ENCODE results near the gene KCNJ9.

The KCNJ9 gene

GRCh38 chr1:160092366-160093068, 11.2 kb downstream of the KCNJ9 start:
- H3K27me3 ChIP-seq (ENCODE audit: low read depth, low read length), result no peaks in the 10 kb centered on the region
- H3K36me3 ChIP-seq (ENCODE audit: control insufficient read depth in 1 of 2, insufficient read depth in 2 of 2, low read length in 2 of 2), result peaks cover 9 to 40% of the 10 kb centered on the region in 2 donors
- H3K27ac ChIP-seq (ENCODE audit: low read length), result no peak overlapping the region
- no peaks in the 10 kb centered on the region for H3K9me3 ChIP-seq (ENCODE audit: control insufficient read depth in 1 of 2, low read length in 2 of 2)
- H3K4me1 ChIP-seq (ENCODE audit: control insufficient read depth in 1 of 2, insufficient read depth in 2 of 2, low read length in 2 of 2), result peaks cover 13 to 14% of the 10 kb centered on the region in 2 donors
- H3K4me3 ChIP-seq (ENCODE audit: low read depth in 1 of 2, low read length in 2 of 2), result no peak overlapping the region

- Histone ChIP-seq H3K36me3 (ENCODE audit: control insufficient read depth in 1 of 2, insufficient read depth in 2 of 2, low read length in 2 of 2) (peaks cover 9 to 40% of the 10 kb centered on the region in 2 donors), H3K27ac (ENCODE audit: low read length) (no peak overlapping the region), H3K9me3 (ENCODE audit: control insufficient read depth in 1 of 2, low read length in 2 of 2) (no peaks in the 10 kb centered on the region), H3K27me3 (ENCODE audit: low read depth, low read length) (no peaks in the 10 kb centered on the region), H3K4me3 (ENCODE audit: low read depth in 1 of 2, low read length in 2 of 2) (no peak overlapping the region), H3K4me1 (ENCODE audit: control insufficient read depth in 1 of 2, insufficient read depth in 2 of 2, low read length in 2 of 2) (peaks cover 17 to 19% of the 10 kb centered on the region in 2 donors)
Measured at GRCh38 chr1:160093069-160093395, 11.7 kb downstream of the KCNJ9 start.

- peaks cover 17 to 19% of the 10 kb centered on the region in 2 donors for H3K4me1 ChIP-seq (ENCODE audit: control insufficient read depth in 1 of 2, insufficient read depth in 2 of 2, low read length in 2 of 2)
- no peak overlapping the region for H3K27ac ChIP-seq (ENCODE audit: low read length)
- H3K36me3 ChIP-seq (ENCODE audit: control insufficient read depth in 1 of 2, insufficient read depth in 2 of 2, low read length in 2 of 2), result peaks cover 9 to 37% of the 10 kb centered on the region in 2 donors
- no peaks in the 10 kb centered on the region for H3K9me3 ChIP-seq (ENCODE audit: control insufficient read depth in 1 of 2, low read length in 2 of 2)
- no peaks in the 10 kb centered on the region for H3K27me3 ChIP-seq (ENCODE audit: low read depth, low read length)
- no peak overlapping the region for H3K4me3 ChIP-seq (ENCODE audit: low read depth in 1 of 2, low read length in 2 of 2)
Measured at GRCh38 chr1:160093624-160094290, 12.4 kb downstream of the KCNJ9 start.

GRCh38 chr1:160094291-160094625, 12.9 kb downstream of the KCNJ9 start:
- H3K27ac ChIP-seq (ENCODE audit: low read length), result no peak overlapping the region
- no peak overlapping the region for H3K4me3 ChIP-seq (ENCODE audit: low read depth in 1 of 2, low read length in 2 of 2)
- no peaks in the 10 kb centered on the region for H3K27me3 ChIP-seq (ENCODE audit: low read depth, low read length)
- peaks cover 9 to 37% of the 10 kb centered on the region in 2 donors for H3K36me3 ChIP-seq (ENCODE audit: control insufficient read depth in 1 of 2, insufficient read depth in 2 of 2, low read length in 2 of 2)
- peaks cover 17 to 21% of the 10 kb centered on the region in 2 donors for H3K4me1 ChIP-seq (ENCODE audit: control insufficient read depth in 1 of 2, insufficient read depth in 2 of 2, low read length in 2 of 2)
- no peaks in the 10 kb centered on the region for H3K9me3 ChIP-seq (ENCODE audit: control insufficient read depth in 1 of 2, low read length in 2 of 2)

- Histone ChIP-seq H3K27me3 (ENCODE audit: low read depth, low read length) (no peaks in the 10 kb centered on the region), H3K9me3 (ENCODE audit: control insufficient read depth in 1 of 2, low read length in 2 of 2) (no peaks in the 10 kb centered on the region), H3K36me3 (ENCODE audit: control insufficient read depth in 1 of 2, insufficient read depth in 2 of 2, low read length in 2 of 2) (peaks cover 9 to 33% of the 10 kb centered on the region in 2 donors), H3K27ac (ENCODE audit: low read length) (no peak overlapping the region), H3K4me3 (ENCODE audit: low read depth in 1 of 2, low read length in 2 of 2) (no peak overlapping the region), H3K4me1 (ENCODE audit: control insufficient read depth in 1 of 2, insufficient read depth in 2 of 2, low read length in 2 of 2) (peaks cover 17 to 26% of the 10 kb centered on the region in 2 donors)
Measured at GRCh38 chr1:160094806-160095205, 13.5 kb downstream of the KCNJ9 start.

- Histone ChIP-seq H3K27ac (ENCODE audit: low read length) (no peak overlapping the region), H3K4me3 (ENCODE audit: low read depth in 1 of 2, low read length in 2 of 2) (no peak overlapping the region), H3K9me3 (ENCODE audit: control insufficient read depth in 1 of 2, low read length in 2 of 2) (no peaks in the 10 kb centered on the region), H3K36me3 (ENCODE audit: control insufficient read depth in 1 of 2, insufficient read depth in 2 of 2, low read length in 2 of 2) (peaks cover 7 to 31% of the 10 kb centered on the region in 2 donors), H3K27me3 (ENCODE audit: low read depth, low read length) (no peaks in the 10 kb centered on the region), H3K4me1 (ENCODE audit: control insufficient read depth in 1 of 2, insufficient read depth in 2 of 2, low read length in 2 of 2) (peaks cover 17 to 26% of the 10 kb centered on the region in 2 donors)
Measured at GRCh38 chr1:160095382-160096105, 14.2 kb downstream of the KCNJ9 start.

- H3K36me3 ChIP-seq (ENCODE audit: control insufficient read depth in 1 of 2, insufficient read depth in 2 of 2, low read length in 2 of 2), result peaks cover 4 to 23% of the 10 kb centered on the region in 2 donors
- H3K4me1 ChIP-seq (ENCODE audit: control insufficient read depth in 1 of 2, insufficient read depth in 2 of 2, low read length in 2 of 2), result peaks cover 21 to 32% of the 10 kb centered on the region in 2 donors
- no peak overlapping the region for H3K27ac ChIP-seq (ENCODE audit: low read length)
- no peaks in the 10 kb centered on the region for H3K27me3 ChIP-seq (ENCODE audit: low read depth, low read length)
- H3K9me3 ChIP-seq (ENCODE audit: control insufficient read depth in 1 of 2, low read length in 2 of 2), result no peaks in the 10 kb centered on the region
- peak overlapping the region in 1 of 2 donors; percentile 83 for H3K4me3 ChIP-seq (ENCODE audit: low read depth in 1 of 2, low read length in 2 of 2)
Measured at GRCh38 chr1:160096274-160097116, 15.2 kb downstream of the KCNJ9 start.

GRCh38 chr1:160097151-160097910, 16.0 kb downstream of the KCNJ9 start:
- no peak overlapping the region for H3K27ac ChIP-seq (ENCODE audit: low read length)
- H3K36me3 ChIP-seq (ENCODE audit: control insufficient read depth in 1 of 2, insufficient read depth in 2 of 2, low read length in 2 of 2), result peaks cover 4 to 14% of the 10 kb centered on the region in 2 donors
- H3K9me3 ChIP-seq (ENCODE audit: control insufficient read depth in 1 of 2, low read length in 2 of 2), result no peaks in the 10 kb centered on the region
- peak overlapping the region; percentile 76 to 83 for H3K4me3 ChIP-seq (ENCODE audit: low read depth in 1 of 2, low read length in 2 of 2)
- H3K4me1 ChIP-seq (ENCODE audit: control insufficient read depth in 1 of 2, insufficient read depth in 2 of 2, low read length in 2 of 2), result peaks cover 25 to 39% of the 10 kb centered on the region in 2 donors
- H3K27me3 ChIP-seq (ENCODE audit: low read depth, low read length), result no peaks in the 10 kb centered on the region

GRCh38 chr1:160097911-160098851, 16.8 kb downstream of the KCNJ9 start, which contains the start of gene IGSF8:
Gene IGSF8, minus strand, starts transcription at chr1:160098619. Its CDS starts 147 bp downstream, at chr1:160098472.
- Histone ChIP-seq H3K9me3 (ENCODE audit: control insufficient read depth in 1 of 2, low read length in 2 of 2) (no peaks in the 10 kb centered on the region), H3K36me3 (ENCODE audit: control insufficient read depth in 1 of 2, insufficient read depth in 2 of 2, low read length in 2 of 2) (peaks cover 4 to 6% of the 10 kb centered on the region in 2 donors), H3K4me3 (ENCODE audit: low read depth in 1 of 2, low read length in 2 of 2) (peak within 1 kb of the TSS; percentile 77 to 83), H3K4me1 (ENCODE audit: control insufficient read depth in 1 of 2, insufficient read depth in 2 of 2, low read length in 2 of 2) (peaks cover 25 to 47% of the 10 kb centered on the region in 2 donors), H3K27me3 (ENCODE audit: low read depth, low read length) (no peaks in the 10 kb centered on the region), H3K27ac (ENCODE audit: low read length) (peak within 1 kb of the TSS; percentile 96)
